ENCODE results near the gene C21orf58. TPM values are rescaled to one million over a fixed set of nuclear protein-coding genes. Genes with fewer than 3 reads are reported as not detected.

The C21orf58 gene
- total and polyA plus RNA-seq, 2 experiments from 2014 or later: 17.7 to 23.9 TPM

GRCh38 chr21:46325073-46325912 lies 1.6 kb upstream of the C21orf58 start:
- Histone ChIP-seq H3K79me2 (replicated peaks; ENCODE audit: insufficient read depth) (peaks cover 79% of the 10 kb centered on the region), H3K27me3 (ENCODE audit: insufficient read depth) (no peaks in the 10 kb centered on the region), H3K9me2 (ENCODE audit: insufficient read depth) (no peaks in the 10 kb centered on the region), H3F3A (replicated peaks; ENCODE audit: low read depth) (peaks cover 19% of the 10 kb centered on the region), H2AFZ (peak overlapping the region; percentile 76), H3K4me2 (peak overlapping the region; percentile 83), H4K20me1 (replicated peaks; ENCODE audit: insufficient read depth) (peaks cover 36% of the 10 kb centered on the region), H3K4me1 (ENCODE audit: insufficient read depth) (peaks cover 25% of the 10 kb centered on the region), H3K27ac (ENCODE audit: low read depth) (peak overlapping the region; percentile 35), H3K4me3 (peak overlapping the region; percentile 94), H3K36me3 (ENCODE audit: insufficient read depth) (peaks cover 18% of the 10 kb centered on the region; the same call in 1 of the 2 replicates)
- peaks cover 55% of the 10 kb centered on the region for H3K36me3 Mint-ChIP-seq (ENCODE audit: low read depth)
- ATAC-seq (peak; percentile 67), DNase-seq (ENCODE audit: low spot score) (peak; percentile 81)
- TF ChIP-seq CREB1 (CRISPR knock-in tag; IDR thresholded peaks at IDR 0.05; ENCODE audit: low read depth) (0 out of 2 replicates have a peak, but pooled peaks have one; percentile 26), ZNF462 (CRISPR knock-in tag; IDR thresholded peaks at IDR 0.05) (no peak), POLR2AphosphoS5 (IDR thresholded peaks at IDR 0.05; ENCODE audit: low read depth) (no peak), CTCF (conservative IDR thresholded peaks at IDR 0.05; ENCODE audit: low read depth in 2 of 2) (peak; percentile 15 to 33; a peak in 2 of 4 replicates)
- H3K27ac Mint-ChIP-seq: peak overlapping the region; percentile 49; the same call in 1 of the 2 replicates
- peaks cover 31% of the 10 kb centered on the region for H3K4me1 Mint-ChIP-seq
- H3K9me3 Mint-ChIP-seq: 0 out of 3 replicates have a peak, but pooled peaks cover 4% of the 10 kb centered on the region
- peaks cover 11% of the 10 kb centered on the region for H3K27me3 Mint-ChIP-seq (ENCODE audit: insufficient read depth, low read depth, poor library complexity)
- peak overlapping the region; percentile 97 for H3K4me3 Mint-ChIP-seq

All from GM23338 (cell line).